ENCODE results near the gene SECTM1. TPM values are rescaled to one million over a fixed set of nuclear protein-coding genes. Genes with fewer than 3 reads are reported as not detected.
A peak's percentile ranks its signal among the peaks of the same experiment; 100 is the strongest.

SECTM1 gene
- total and polyA plus RNA-seq, 8 donors, result 0.74 to 7.4 (median 1.6) TPM

- 67 to 75% methylated on average over 28 of the region's 28 CpGs for WGBS, 2 donors
- H3K27ac ChIP-seq, result no peak overlapping the region
- FAIRE-seq, result no peak
- TF ChIP-seq CTCF (IDR thresholded peaks at IDR 0.05), result no peak
- H3K4me3 ChIP-seq, result no peak overlapping the region
- no peaks in the 10 kb centered on the region for H3K9me3 ChIP-seq
- H3K4me1 ChIP-seq, result no peaks in the 10 kb centered on the region
- intact Hi-C loops (cut with DNase I), result no loop called here
- no peaks in the 10 kb centered on the region for H3K36me3 ChIP-seq
- H3K27me3 ChIP-seq, result no peaks in the 10 kb centered on the region
- no peak for ATAC-seq
- DNase-seq, result no peak
Observed at GRCh38 chr17:82346342-82347300, 13.1 kb upstream of the SECTM1 start.

- H3K4me3 ChIP-seq, result no peak overlapping the region
- H3K9me3 ChIP-seq, result no peaks in the 10 kb centered on the region
- FAIRE-seq (no peak), ATAC-seq (no peak), DNase-seq (peak in 1 of 6 donors; percentile 55)
- H3K36me3 ChIP-seq, result no peaks in the 10 kb centered on the region
- intact Hi-C loops (cut with DNase I), result no loop called here
- 85% methylated on average over 42 of the region's 42 CpGs for WGBS, 2 donors
- TF ChIP-seq CTCF (IDR thresholded peaks at IDR 0.05), result no peak
- no peaks in the 10 kb centered on the region for H3K27me3 ChIP-seq
- no peaks in the 10 kb centered on the region for H3K4me1 ChIP-seq
- no peak overlapping the region for H3K27ac ChIP-seq
Observed at GRCh38 chr17:82345151-82345976, 11.8 kb upstream of the SECTM1 start.

- H3K36me3 ChIP-seq, result no peaks in the 10 kb centered on the region
- FAIRE-seq, result no peak
- TF ChIP-seq CTCF (IDR thresholded peaks at IDR 0.05), result no peak
- H3K9me3 ChIP-seq, result no peaks in the 10 kb centered on the region
- 78 to 81% methylated on average over 24 of the region's 24 CpGs for WGBS, 2 donors
- H3K4me1 ChIP-seq, result no peaks in the 10 kb centered on the region
- H3K27ac ChIP-seq, result no peak overlapping the region
- DNase-seq, result no peak
- no peak overlapping the region for H3K4me3 ChIP-seq
- ATAC-seq, result no peak
- intact Hi-C loops (cut with DNase I), result no loop called here
- H3K27me3 ChIP-seq, result no peaks in the 10 kb centered on the region
Observed at GRCh38 chr17:82344175-82344907, 10.8 kb upstream of the SECTM1 start.

GRCh38 chr17:82343560-82343959 is 10.0 kb upstream of the SECTM1 start:
- ATAC-seq, result no peak
- Histone ChIP-seq H3K36me3 (no peaks in the 10 kb centered on the region), H3K9me3 (no peaks in the 10 kb centered on the region), H3K27ac (no peak overlapping the region), H3K4me3 (no peak overlapping the region), H3K4me1 (no peaks in the 10 kb centered on the region), H3K27me3 (no peaks in the 10 kb centered on the region)
- DNase-seq, result no peak
- intact Hi-C loops (cut with DNase I), result no loop called here
- no peak for FAIRE-seq
- 90 to 96% methylated on average over 5 of the region's 5 CpGs for WGBS, 2 donors
- no peak for TF ChIP-seq CTCF (IDR thresholded peaks at IDR 0.05)

All from pancreas (tissue), 10 donors.